ENCODE results near the gene ARMC10. TPM values are rescaled to one million over a fixed set of nuclear protein-coding genes. Genes with fewer than 3 reads are reported as not detected.

The ARMC10 gene
- total RNA-seq, 1 donor from 2014 or later = 27.5 TPM

DNA sequence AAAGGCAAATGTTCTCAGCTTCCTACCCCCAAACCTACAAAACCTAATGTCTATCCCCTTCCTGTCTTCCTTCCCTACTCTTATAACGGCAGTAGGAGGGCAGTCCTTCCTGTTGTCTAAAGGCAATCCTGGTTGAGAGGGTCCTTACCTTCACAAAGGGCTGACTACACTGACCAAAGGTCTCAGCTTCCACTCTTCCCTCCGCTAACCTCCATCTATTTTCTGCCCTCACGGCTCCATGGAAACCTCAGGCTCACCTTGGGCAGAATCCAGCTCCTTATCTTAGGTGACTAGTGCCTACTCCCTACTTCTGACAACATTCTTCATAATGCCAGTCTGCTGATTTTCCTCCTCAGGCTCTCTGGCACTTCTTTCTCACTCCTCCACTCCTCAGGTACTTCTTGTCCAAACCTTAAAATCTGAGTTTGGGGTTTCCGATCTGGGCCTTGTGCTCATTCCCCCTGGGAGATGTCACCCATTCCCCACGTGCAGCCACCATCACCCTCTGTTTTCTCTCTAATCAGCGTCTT lies 886 bp upstream of the ARMC10 start:
- FAIRE-seq (no peak), DNase-seq (ENCODE audit: low read depth) (no peak)
- peak overlapping the region; percentile 98 for H2AFZ ChIP-seq (ENCODE audit: low read depth, low read length)
- peaks cover 37% of the 10 kb centered on the region for H3K79me2 ChIP-seq (ENCODE audit: insufficient read depth, low read length)
- H3K4me1 ChIP-seq (ENCODE audit: insufficient read depth, low read length) = peaks cover 9% of the 10 kb centered on the region
- peak overlapping the region; percentile 91 for H3K4me2 ChIP-seq (ENCODE audit: low read length)
- Mint-ChIP-seq H3K4me1 (ENCODE audit: low read depth, unreplicated experiment) (peaks cover 3% of the 10 kb centered on the region), H3K9me3 (ENCODE audit: unreplicated experiment) (no peaks in the 10 kb centered on the region), H3K4me3 (ENCODE audit: unreplicated experiment) (peak overlapping the region; percentile 95), H3K27ac (ENCODE audit: unreplicated experiment) (peak overlapping the region; percentile 87), H3K36me3 (ENCODE audit: low read depth, unreplicated experiment) (peaks cover 8% of the 10 kb centered on the region), H3K27me3 (ENCODE audit: low read depth, unreplicated experiment) (no peaks in the 10 kb centered on the region)
- no peaks in the 10 kb centered on the region for H3K9me3 ChIP-seq (ENCODE audit: insufficient read depth, low read depth, low read length)
- H3K27ac ChIP-seq (ENCODE audit: low read depth, low read length) = peak overlapping the region; percentile 67
- peaks cover 6% of the 10 kb centered on the region for H4K20me1 ChIP-seq (ENCODE audit: insufficient read depth, low read length)
- no peaks in the 10 kb centered on the region for H3K36me3 ChIP-seq (ENCODE audit: insufficient read depth, low read length)
- peak overlapping the region; percentile 92 for H3K4me3 ChIP-seq (ENCODE audit: insufficient read depth, low read depth, low read length)
- H3K9ac ChIP-seq (ENCODE audit: low read length) = peak overlapping the region; percentile 80
- TF ChIP-seq, protein P1, sequence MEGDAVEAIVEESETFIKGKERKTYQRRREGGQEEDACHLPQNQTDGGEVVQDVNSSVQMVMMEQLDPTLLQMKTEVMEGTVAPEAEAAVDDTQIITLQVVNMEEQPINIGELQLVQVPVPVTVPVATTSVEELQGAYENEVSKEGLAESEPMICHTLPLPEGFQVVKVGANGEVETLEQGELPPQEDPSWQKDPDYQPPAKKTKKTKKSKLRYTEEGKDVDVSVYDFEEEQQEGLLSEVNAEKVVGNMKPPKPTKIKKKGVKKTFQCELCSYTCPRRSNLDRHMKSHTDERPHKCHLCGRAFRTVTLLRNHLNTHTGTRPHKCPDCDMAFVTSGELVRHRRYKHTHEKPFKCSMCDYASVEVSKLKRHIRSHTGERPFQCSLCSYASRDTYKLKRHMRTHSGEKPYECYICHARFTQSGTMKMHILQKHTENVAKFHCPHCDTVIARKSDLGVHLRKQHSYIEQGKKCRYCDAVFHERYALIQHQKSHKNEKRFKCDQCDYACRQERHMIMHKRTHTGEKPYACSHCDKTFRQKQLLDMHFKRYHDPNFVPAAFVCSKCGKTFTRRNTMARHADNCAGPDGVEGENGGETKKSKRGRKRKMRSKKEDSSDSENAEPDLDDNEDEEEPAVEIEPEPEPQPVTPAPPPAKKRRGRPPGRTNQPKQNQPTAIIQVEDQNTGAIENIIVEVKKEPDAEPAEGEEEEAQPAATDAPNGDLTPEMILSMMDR (IDR thresholded peaks at IDR 0.05; ENCODE audit: insufficient read depth, low read depth, low read length) = no peak
- TF ChIP-seq EZH2 (IDR thresholded peaks at IDR 0.05; ENCODE audit: insufficient read depth, low read length) = no peak
- H3K27me3 ChIP-seq (ENCODE audit: insufficient read depth, low read length) = no peaks in the 10 kb centered on the region

DNA sequence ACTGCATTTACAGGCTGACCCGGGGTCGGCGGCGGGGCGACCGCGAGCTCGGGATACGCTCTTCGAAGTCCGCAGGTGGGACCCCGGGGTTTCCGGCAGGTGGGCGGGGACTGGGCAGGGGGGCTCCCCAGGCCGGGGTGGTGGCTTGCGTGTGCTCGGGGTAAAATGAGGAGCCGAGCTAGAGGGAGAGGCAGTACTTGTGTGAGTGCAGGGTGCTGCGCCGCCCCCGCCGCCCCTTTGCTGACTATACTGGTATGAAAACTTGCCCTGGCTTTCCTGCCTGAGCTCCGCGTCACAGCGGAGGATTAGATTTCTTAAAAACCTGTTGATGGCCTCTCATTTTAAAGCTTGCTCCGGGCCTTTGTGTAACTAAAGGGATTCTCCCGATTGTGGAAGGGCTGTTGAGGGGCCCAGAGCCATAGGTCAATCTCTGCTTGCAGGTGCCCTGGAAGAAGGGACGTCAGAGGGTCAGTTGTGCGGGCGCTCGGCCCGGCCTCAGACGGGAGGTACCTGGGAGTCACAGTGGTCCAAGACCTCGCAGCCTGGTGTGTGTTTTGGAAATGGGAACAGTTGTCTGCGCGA lies 488 bp downstream of the ARMC10 start:
- Histone ChIP-seq H4K20me1 (ENCODE audit: insufficient read depth, low read length) (peaks cover 6% of the 10 kb centered on the region), H3K79me2 (ENCODE audit: insufficient read depth, low read length) (peaks cover 50% of the 10 kb centered on the region), H3K9me3 (ENCODE audit: insufficient read depth, low read depth, low read length) (no peaks in the 10 kb centered on the region), H3K9ac (ENCODE audit: low read length) (peak overlapping the region; percentile 80), H3K36me3 (ENCODE audit: insufficient read depth, low read length) (no peaks in the 10 kb centered on the region), H3K4me1 (ENCODE audit: insufficient read depth, low read length) (peaks cover 9% of the 10 kb centered on the region), H3K27me3 (ENCODE audit: insufficient read depth, low read length) (no peaks in the 10 kb centered on the region), H2AFZ (ENCODE audit: low read depth, low read length) (peak overlapping the region; percentile 98), H3K4me2 (ENCODE audit: low read length) (peak overlapping the region; percentile 91), H3K4me3 (ENCODE audit: insufficient read depth, low read depth, low read length) (peak overlapping the region; percentile 92), H3K27ac (ENCODE audit: low read depth, low read length) (peak overlapping the region; percentile 67)
- no peak for TF ChIP-seq EZH2 (IDR thresholded peaks at IDR 0.05; ENCODE audit: insufficient read depth, low read length)
- TF ChIP-seq, protein P1 (IDR thresholded peaks at IDR 0.05; ENCODE audit: insufficient read depth, low read depth, low read length) = no peak
- no peaks in the 10 kb centered on the region for H3K27me3 Mint-ChIP-seq (ENCODE audit: low read depth, unreplicated experiment)
- H3K36me3 Mint-ChIP-seq (ENCODE audit: low read depth, unreplicated experiment) = peaks cover 7% of the 10 kb centered on the region
- FAIRE-seq = no peak
- H3K9me3 Mint-ChIP-seq (ENCODE audit: unreplicated experiment) = no peaks in the 10 kb centered on the region
- peaks cover 3% of the 10 kb centered on the region for H3K4me1 Mint-ChIP-seq (ENCODE audit: low read depth, unreplicated experiment)
- peak overlapping the region; percentile 92 for H3K27ac Mint-ChIP-seq (ENCODE audit: unreplicated experiment)
- peak; percentile 63 for DNase-seq (ENCODE audit: low read depth)
- H3K4me3 Mint-ChIP-seq (ENCODE audit: unreplicated experiment) = peak overlapping the region; percentile 98

DNA sequence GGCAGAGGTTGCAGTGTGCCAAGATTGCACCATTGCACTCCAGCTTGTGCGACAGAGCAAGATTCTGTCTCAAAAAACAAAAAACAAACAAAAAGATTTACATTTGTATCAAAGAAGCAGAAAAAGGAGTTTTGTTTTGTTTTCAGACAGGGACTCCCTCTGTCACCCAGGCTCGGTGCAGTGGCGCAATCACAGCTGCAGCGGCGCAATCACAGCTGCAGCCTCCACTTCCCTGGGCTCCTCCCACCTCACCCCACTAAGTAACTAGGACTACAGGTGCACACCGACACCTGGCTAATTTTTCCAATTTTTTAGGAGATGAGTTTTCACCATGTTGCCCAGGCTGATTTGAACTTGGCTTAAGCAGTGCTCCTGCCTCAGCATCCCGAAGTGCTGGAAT lies 1.8 kb downstream of the ARMC10 start:
- FAIRE-seq (no peak), DNase-seq (ENCODE audit: low read depth) (no peak)
- Mint-ChIP-seq H3K27ac (ENCODE audit: unreplicated experiment) (no peak overlapping the region), H3K27me3 (ENCODE audit: low read depth, unreplicated experiment) (no peaks in the 10 kb centered on the region), H3K9me3 (ENCODE audit: unreplicated experiment) (no peaks in the 10 kb centered on the region), H3K36me3 (ENCODE audit: low read depth, unreplicated experiment) (peaks cover 7% of the 10 kb centered on the region), H3K4me3 (ENCODE audit: unreplicated experiment) (peak overlapping the region; percentile 20), H3K4me1 (ENCODE audit: low read depth, unreplicated experiment) (peaks cover 3% of the 10 kb centered on the region)
- Histone ChIP-seq H2AFZ (ENCODE audit: low read depth, low read length) (no peak overlapping the region), H3K9ac (ENCODE audit: low read length) (no peak overlapping the region), H4K20me1 (ENCODE audit: insufficient read depth, low read length) (peaks cover 6% of the 10 kb centered on the region), H3K79me2 (ENCODE audit: insufficient read depth, low read length) (peaks cover 61% of the 10 kb centered on the region), H3K27ac (ENCODE audit: low read depth, low read length) (no peak overlapping the region), H3K27me3 (ENCODE audit: insufficient read depth, low read length) (no peaks in the 10 kb centered on the region), H3K4me2 (ENCODE audit: low read length) (no peak overlapping the region), H3K9me3 (ENCODE audit: insufficient read depth, low read depth, low read length) (no peaks in the 10 kb centered on the region), H3K4me1 (ENCODE audit: insufficient read depth, low read length) (peaks cover 9% of the 10 kb centered on the region), H3K4me3 (ENCODE audit: insufficient read depth, low read depth, low read length) (no peak overlapping the region), H3K36me3 (ENCODE audit: insufficient read depth, low read length) (no peaks in the 10 kb centered on the region)
- TF ChIP-seq, protein P1 (IDR thresholded peaks at IDR 0.05; ENCODE audit: insufficient read depth, low read depth, low read length) = no peak
- TF ChIP-seq EZH2 (IDR thresholded peaks at IDR 0.05; ENCODE audit: insufficient read depth, low read length) = no peak

Data from astrocyte (in vitro differentiated cells and primary cell).